AG04450 (cell line): ENCODE measurements around the gene SND1. TPM values are rescaled to one million over a fixed set of nuclear protein-coding genes. Genes with fewer than 3 reads are reported as not detected.
A peak's percentile ranks its signal among the peaks of the same experiment; 100 is the strongest.

Source experiments
- CTCF ChIA-PET: fragments of 300-600, 350-600 bp; formaldehyde crosslinking; extraction: SDS; loops from one replicate; lab custom pipeline; 2022; ENCODE audit warnings: antibody characterized with exemption, inconsistent platforms; lab: Charles Lee
- POLR2A ChIA-PET: fragments of 350-600 bp; formaldehyde crosslinking; extraction: SDS; loops from one replicate; lab custom pipeline; 2021; ENCODE audit warnings: antibody characterized with exemption, inconsistent platforms; lab: Yijun Ruan, JAX
- DNase-seq: peaks from one replicate; pipeline ENCODE4 v3.0.0-alpha.2; 2011; ENCODE audit warnings: low read depth, low spot score
- H3K27ac ChIP-seq: one replicate; pipeline ENCODE4 v1.5.1; 2012; ENCODE audit warnings: low read depth, low read length, control low read depth
- H3K27me3 ChIP-seq: one replicate; pipeline ENCODE4 v1.6.0; 2012; ENCODE audit warnings: low read length; ENCODE audit not compliant: control insufficient read depth, insufficient read depth
- H3K4me3 ChIP-seq: 2 replicates; pipeline ENCODE4 v1.5.1; 2011; ENCODE audit warnings: mild to moderate bottlenecking, low read depth, low read length, control low read depth
- H3K9me3 ChIP-seq: 2 replicates; pipeline ENCODE4 v1.5.1; 2012; ENCODE audit warnings: low read length; ENCODE audit not compliant: control insufficient read depth, insufficient read depth
- CTCF ChIP-seq: IDR thresholded peaks from 2 replicates; pipeline ENCODE4 v1.5.1; 2011; ENCODE audit warnings: low read depth, low read length, control low read depth, inconsistent platforms
- polyA plus RNA-seq: library from polyadenylated mRNA; depleted of rRNA; stranded (reverse); fragments of >200 nt; gene quantifications from 2 replicates; pipeline ENCODE4 v1.2.3, GENCODE V29; 2011

Gene SND1
- polyA plus RNA-seq, 1 experiment = 247 TPM

GRCh38 chr7:127628445-127628844, 23.5 kb upstream of the SND1 start:
- Histone ChIP-seq H3K9me3 (no peaks in the 10 kb centered on the region), H3K27me3 (peaks cover 15% of the 10 kb centered on the region), H3K27ac (no peak overlapping the region), H3K4me3 (no peak overlapping the region)
- CTCF ChIA-PET = no interaction called here
- no peak for DNase-seq
- POLR2A ChIA-PET = interaction anchor here (0.6 kb wide), 1 partner anchor 308 kb away, joined by 5 read pairs; no protein-coding TSS in a partner anchor
- 0 out of 2 replicates have a peak, but pooled peaks have one; percentile 12 for TF ChIP-seq CTCF

- no peak for DNase-seq
- H3K27ac ChIP-seq = no peak overlapping the region
- no peak overlapping the region for H3K4me3 ChIP-seq
- CTCF ChIA-PET = interaction anchor here (0.7 kb wide), 1 partner anchor 506 kb away, joined by 4 read pairs; no protein-coding TSS in a partner anchor
- H3K9me3 ChIP-seq = no peaks in the 10 kb centered on the region
- H3K27me3 ChIP-seq = peaks cover 11% of the 10 kb centered on the region
- TF ChIP-seq CTCF = peak; percentile 40
- POLR2A ChIA-PET = no interaction called here
These were observed 22.6 kb upstream of the SND1 start for GRCh38 chr7:127629268-127629854.

- ChIA-PET POLR2A (interaction anchor here (0.7 kb wide), 1 partner anchor 45 kb away, joined by 6 read pairs; no protein-coding TSS in a partner anchor), CTCF (interaction anchor here (0.6 kb wide), 1 partner anchor 118 kb away, joined by 3 read pairs; no protein-coding TSS in a partner anchor)
- no peak for TF ChIP-seq CTCF
- peak; percentile 73 for DNase-seq
- Histone ChIP-seq H3K4me3 (no peak overlapping the region), H3K27me3 (peaks cover 6% of the 10 kb centered on the region), H3K27ac (peak overlapping the region; percentile 52), H3K9me3 (no peaks in the 10 kb centered on the region)
These were observed 19.6 kb upstream of the SND1 start for GRCh38 chr7:127632276-127632910.

GRCh38 chr7:127635659-127636285, 16.2 kb upstream of the SND1 start:
- DNase-seq = no peak
- TF ChIP-seq CTCF = no peak
- H3K27me3 ChIP-seq = no peaks in the 10 kb centered on the region
- ChIA-PET POLR2A (interaction anchor here (0.6 kb wide), 1 partner anchor 71 kb away, joined by 3 read pairs; no protein-coding TSS in a partner anchor), CTCF (no interaction called here)
- no peaks in the 10 kb centered on the region for H3K9me3 ChIP-seq
- no peak overlapping the region for H3K27ac ChIP-seq
- no peak overlapping the region for H3K4me3 ChIP-seq

DNA sequence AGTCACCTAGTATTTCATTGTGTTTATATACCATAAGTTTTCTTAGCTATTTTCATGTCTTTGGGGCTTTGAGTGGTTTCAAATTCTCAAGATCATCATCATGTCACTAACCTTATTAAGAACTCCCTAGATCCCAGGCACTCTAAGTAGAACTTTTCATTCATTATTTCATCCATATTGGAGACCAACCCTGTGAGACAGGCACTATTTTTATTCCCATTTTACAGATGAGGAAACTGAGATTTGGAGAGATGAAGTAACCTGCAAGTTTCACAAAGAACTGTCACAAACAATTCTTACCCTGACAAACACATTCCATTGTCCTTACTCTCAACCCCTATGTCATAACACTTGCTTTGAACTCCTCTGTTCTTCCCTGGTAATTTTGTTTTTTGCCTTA, 13.8 kb upstream of the SND1 start:
- TF ChIP-seq CTCF = no peak
- ChIA-PET CTCF (interaction anchor here (1.0 kb wide), 1 partner anchor 290 kb away, joined by 3 read pairs; no protein-coding TSS in a partner anchor), POLR2A (no interaction called here)
- Histone ChIP-seq H3K9me3 (no peaks in the 10 kb centered on the region), H3K27me3 (no peaks in the 10 kb centered on the region), H3K27ac (no peak overlapping the region), H3K4me3 (no peak overlapping the region)
- no peak for DNase-seq
